NCI-H128 (cell line): ENCODE results near the gene HS2ST1.
A peak's percentile ranks its signal among the peaks of the same experiment; 100 is the strongest.
"Not testable (repeated sequence)": the region's sequence is repeated elsewhere in the genome, so short reads cannot be mapped to it uniquely, and the experiment has no call there.

ENCODE experiments used
- DNase-seq: peaks from one replicate; lab custom pipeline; 2025; ENCODE audit not compliant: unreplicated experiment; lab: John Stamatoyannopoulos, UW

Gene HS2ST1

DNA sequence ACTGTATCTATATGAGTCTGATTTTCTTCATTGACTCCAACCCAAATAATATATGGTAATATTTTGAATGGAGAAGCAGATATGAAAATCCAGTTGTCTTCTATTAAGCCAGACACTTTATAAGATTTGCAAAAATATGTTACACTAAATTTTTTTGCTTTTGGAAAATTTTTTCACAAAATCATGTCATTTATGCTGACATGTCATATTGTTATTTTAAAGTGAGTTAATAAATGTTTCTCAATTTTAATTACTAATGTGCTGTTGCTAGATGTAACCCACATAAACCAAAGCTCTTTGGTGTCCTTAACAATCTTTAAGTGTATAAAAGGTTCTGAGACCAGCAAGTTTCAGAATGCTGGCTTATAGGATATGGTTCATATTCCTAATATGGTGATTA, 142.5 kb downstream of the HS2ST1 start:
- no peak for DNase-seq

DNA sequence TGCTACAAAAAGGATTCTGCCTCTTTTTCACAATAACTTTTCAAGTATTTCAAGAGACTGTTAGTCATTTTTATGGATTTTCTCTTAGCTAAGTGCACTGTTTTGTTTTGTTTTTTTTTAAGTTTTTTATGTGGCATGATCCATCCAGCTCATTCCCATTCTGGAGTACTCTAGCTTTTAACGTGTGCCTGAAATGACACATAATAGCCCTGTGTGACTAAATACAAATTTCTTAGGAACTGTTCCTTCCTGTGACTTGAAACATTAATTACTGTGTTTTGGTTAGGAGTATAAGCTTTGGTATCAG, 143.9 kb downstream of the HS2ST1 start:
- DNase-seq: no peak

DNA sequence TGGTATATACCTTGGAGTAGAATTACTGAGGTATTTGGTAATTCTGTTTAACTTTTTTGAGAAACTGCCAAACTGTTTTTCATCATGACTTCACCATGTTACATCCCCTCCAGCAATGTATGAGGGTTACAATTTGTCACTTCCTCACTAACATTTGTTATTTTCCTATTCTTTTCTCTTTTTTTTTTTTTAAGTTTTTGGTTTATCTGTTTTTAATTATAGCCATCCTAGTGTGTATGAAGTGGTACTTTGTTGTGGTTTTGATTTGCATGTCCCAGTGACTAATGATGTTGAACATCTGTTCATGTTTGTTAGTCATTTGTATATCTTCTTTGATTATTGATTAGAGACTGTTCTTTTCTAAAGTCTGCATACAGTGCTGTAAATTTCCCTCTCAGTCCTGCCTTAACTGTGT, 147.3 kb downstream of the HS2ST1 start:
- DNase-seq: no peak

DNA sequence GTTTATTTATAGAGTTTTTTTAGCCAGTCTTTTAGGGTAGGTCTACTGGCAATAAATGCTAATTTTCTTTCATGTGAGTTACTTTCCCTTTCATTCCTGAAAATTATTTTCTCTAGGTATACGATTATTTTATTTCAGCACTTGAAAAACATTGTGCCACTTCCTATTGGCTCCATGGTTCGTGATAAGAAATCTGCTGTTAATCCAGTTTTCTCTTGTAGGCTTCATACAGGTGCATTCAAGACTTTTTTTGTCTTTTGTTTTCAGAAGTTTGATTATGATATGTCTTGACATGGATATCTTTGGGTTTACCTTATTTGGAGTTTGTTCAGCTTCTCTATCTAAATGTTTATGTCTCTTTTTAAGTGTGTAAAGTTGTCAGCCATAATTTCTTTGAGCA, 148.3 kb downstream of the HS2ST1 start:
- no peak for DNase-seq

DNA sequence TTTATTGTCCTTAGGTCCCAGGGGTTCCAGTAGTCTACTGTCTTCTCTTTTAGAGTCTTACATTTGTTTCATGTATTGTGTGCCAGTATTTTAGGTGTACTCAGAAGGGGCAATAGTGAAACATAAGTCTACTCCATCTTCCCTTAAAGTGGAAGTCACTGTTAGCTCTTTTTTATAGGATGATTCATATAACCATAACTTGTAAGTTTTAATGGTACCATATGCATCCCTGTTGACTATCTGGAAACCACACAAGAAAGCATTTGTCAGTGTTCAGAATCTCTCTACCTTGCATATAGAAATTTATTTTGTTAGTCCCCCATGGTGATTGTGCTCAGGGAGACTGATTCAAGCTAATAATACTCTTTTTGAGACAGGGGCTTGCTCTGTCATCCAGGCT, 149.9 kb downstream of the HS2ST1 start:
- no peak for DNase-seq

DNA sequence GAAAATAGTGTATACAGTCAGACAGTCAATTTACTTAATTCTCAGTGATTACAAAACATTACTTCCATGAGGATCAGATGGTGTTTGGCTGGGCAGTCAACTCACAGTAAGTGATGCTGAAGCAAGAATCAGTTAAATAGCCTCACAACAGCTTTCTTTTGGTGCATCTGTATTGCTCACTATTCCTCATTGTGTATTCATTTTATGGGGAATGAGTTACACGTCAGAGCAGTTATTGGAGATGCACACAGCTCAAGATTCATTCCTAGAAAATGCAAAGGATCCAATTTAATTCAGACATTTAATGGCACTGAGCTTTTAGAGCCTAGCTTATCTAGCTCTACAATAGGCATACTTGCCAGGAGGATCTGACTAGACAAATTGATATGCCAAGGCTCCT, 150.6 kb downstream of the HS2ST1 start:
- DNase-seq: no peak

DNA sequence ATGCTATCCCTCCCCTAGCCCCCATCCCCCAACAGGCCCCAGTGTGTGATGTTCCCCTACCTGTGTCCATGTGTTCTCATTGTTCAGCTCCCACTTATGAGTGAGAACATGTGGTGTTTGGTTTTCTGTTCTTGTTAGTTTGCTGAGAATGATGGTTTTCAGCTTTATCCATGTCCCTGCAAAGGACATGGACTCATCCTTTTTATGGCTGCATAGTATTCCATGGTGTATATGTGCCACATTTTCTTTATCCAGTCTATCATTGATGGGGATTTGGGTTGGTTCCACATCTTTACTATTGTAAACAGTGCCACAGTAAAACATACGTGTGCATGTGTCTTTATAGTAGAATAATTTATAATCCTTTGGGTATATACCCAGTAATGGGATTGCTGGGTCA, 152.3 kb downstream of the HS2ST1 start:
- DNase-seq: not testable (repeated sequence)

DNA sequence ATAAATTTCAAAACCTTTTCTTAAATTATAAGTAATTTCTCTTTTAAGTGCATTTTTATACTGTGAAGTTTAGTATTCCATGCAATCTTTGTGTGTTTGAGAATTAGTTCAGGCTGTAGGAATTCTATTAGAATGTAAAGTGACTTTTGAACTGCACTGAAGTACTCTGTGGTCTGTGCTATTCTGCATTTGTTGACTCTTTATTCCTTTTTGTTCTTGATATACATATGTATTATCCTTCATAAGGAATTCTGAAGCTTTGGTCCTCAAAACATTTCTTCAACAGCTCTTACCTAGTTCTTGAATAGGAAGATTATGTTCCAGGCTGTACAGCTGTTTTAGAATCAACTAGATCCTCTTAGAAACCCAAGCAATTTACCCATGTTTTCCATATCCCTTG, 158.0 kb downstream of the HS2ST1 start:
- no peak for DNase-seq

DNA sequence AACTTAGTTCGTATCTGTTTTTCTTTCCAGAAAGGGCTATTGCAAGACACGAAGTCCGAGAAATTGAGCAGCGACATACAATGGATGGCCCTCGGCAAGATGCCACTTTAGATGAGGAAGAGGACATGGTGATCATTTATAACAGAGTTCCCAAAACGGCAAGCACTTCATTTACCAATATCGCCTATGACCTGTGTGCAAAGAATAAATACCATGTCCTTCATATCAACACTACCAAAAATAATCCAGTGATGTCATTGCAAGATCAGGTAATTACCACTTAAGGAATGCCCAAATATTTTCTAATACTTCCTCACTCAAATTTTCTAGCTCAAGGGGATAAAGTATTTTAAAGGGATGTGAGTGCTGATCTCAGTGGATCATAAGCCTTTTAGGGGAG, 158.5 kb downstream of the HS2ST1 start:
- no peak for DNase-seq

DNA sequence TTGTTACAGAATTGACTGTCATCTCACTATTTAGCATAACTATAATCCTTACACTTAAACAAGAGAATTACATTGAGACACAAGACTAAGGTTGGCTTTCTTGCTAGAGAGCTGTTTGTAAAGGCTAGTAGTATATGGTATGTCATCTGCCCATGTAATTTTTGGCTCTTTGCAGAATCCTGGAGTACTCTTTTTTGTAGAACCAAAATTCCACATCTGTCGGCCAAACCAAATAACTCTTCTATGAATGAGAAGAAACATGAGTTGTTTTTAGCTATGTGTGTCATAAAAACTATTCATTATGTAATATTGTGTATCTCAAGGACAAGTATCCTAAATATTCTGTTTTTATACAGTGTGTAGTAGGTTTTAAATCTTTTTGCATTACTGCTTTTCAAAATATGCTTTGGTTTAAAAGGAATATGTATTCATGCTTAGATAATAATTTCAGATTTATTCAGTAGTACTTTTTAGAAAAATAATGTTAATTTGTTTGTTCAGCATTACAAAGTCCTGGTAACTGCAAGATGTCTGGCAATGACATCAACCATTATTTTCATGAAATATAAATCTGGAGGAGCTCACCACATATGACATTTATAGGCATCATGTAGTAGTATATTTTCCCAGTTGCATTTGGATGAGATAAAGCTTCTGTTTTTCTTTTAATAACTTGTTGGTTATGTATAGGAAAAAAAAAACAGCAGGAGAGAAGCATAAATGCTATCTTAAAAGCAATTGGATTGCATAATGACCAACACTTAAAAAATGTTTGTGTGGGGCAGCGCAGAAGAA, 159.8 kb downstream of the HS2ST1 start:
- DNase-seq: no peak

DNA sequence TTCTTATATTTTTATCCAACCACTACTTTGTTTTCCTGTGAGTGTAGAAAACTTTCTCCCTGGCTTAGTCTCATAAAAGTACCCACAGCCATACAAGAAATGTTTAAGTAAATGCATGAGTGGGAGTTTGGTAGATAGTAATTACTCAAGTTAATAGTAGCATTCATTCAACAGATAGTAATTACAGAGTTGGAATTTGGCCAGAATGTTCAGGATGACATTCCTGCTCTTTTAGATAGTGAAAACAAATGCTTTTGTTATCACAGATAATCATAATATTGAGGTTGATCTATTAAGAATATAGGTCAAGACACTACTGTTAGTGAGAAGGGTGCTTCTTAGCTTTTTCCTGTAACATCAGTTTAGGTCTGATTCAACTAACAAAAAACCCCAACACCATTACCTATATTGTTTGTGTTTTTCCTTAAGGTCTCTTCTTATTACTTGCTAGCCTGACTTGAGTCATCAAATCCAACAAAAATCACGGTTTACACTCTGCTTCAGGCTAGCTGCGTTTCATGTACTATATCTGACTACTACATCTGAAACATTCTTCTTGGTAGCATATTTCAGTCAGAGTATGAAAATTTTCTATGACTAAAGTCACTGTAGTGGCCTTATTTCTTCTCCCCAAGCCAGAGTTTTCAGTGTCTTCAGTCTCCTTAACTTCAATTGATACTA, 163.7 kb downstream of the HS2ST1 start:
- no peak for DNase-seq

DNA sequence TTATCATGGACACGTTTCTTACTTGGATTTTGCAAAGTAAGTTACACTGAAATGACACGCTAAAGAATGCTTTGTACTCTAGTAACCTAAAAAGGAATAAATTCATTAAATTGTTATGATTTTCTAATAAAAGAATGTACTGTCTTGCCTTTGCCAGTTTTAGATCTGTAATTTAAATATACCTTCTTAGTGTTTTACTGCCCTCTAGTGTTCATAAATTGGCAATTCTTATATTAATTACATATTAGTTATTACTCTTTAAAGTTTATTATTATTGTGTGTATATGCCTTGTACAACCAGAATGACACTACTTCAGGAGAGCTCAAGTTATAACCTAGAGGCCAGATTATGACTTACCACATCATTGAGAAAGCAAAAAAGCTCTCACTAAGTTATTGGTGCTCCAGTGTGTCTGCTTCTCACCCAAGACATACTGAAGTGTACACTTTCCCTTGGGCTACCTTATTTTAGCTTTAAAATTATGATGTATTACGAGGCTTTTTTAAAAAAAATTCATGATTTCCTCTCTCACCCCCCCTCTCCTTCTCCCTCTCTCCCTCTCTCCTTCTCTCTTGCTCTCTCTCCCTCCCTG, 169.9 kb downstream of the HS2ST1 start:
- no peak for DNase-seq

DNA sequence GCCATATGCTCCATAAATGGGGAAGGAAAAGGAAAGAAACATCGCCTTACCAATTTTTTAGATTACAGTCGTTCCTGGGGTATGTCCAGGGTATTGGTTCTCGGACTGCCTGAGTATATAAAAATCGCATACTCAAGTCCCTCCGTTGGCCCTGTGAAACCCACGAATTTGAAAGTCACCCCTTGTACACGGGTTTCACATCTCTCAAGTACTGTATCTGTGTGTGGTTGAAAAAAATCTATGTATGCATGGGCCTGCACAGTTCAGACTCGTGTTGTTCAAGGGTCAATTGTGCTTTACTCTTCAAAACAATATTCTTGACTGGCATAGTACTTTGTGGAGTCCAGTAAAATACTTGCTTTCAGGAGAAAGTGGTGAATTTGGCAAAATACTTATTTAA, 171.7 kb downstream of the HS2ST1 start:
- no peak for DNase-seq

DNA sequence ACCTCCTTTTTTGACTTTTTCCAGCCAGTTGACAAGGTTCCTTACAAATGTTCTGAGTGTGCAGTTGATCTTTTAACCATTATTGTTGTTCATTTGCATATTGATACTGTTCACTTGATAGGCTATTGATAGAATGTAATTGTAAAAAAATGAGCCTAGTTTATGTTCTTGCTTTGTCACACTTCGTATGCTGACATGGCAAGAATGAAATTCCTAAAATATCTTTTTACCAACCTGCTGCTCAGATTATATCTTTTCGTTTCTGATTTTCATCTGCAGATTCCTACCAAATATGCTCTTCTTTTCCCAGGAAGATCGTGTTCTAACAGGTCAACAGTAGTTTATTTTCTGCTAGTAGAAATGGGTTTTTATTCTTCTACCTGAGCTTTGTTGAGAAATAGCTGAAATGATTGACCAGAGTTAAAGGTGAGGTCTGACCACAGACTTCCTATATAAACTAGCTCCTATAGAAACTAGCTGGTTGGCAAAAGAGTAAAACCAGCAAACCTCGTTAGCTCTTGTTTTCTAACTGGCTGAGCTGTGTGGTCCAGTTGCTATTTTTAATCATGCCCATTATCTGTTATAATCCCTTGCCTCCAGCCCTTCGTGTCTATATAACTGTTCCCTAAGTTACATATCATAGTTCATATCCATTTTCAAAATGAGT, 174.8 kb downstream of the HS2ST1 start:
- DNase-seq: no peak

DNA sequence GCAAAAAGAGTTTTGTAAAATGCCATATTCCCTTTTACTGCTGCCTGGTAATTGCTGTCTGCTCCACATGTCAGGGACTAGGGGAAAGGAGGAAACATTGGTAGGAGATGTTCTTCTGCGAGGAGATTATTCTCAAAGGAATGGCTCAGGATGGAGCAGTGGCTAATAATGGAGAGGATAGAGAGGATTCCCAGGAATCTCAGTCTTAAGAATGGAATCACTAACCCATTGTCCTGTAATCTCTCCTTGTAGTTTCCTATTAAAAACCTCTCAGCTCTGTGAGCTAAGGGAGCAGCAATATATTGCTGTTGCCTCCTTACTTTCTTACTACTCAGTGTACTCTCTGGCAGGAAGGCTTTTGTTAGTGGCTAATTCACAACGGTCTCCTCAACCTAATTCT, 175.4 kb downstream of the HS2ST1 start:
- no peak for DNase-seq

DNA sequence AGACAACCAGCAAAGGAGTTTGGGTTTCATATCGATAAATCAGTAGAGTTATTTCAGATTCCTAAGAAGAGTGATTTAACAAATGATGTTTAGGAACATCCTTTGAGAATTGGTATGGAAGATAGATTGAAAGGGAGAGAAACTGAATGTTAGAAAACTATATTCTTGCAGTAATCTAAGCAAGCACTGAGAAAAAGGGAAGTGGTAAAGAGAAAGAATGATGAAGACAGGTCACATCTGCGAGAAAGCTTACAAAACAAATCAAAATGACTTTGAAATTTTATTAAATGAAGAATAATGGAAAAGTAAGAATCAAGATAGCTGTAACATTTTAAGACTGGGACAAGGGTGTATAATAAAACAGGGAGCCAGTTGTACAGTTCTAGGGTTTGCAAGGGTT, 177.0 kb downstream of the HS2ST1 start:
- DNase-seq: no peak

DNA sequence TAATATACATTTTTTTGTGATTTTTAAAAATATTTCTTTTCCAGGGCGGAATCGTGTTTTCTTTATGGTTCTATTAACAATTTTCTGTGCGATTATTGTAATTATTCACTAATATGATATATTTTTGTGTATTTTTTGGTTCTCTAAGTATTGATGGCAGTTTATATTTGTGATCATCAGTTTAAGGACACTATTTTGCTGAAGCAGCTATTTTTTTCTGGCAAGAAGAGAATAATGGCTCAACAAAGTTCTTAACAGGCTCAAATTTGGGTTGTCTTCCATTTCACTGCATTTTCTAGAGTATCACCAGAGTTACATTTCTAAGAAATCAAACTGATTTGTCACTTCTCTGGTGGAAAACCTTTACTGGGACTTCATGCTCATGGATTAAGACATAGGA, 178.4 kb downstream of the HS2ST1 start:
- DNase-seq: no peak

DNA sequence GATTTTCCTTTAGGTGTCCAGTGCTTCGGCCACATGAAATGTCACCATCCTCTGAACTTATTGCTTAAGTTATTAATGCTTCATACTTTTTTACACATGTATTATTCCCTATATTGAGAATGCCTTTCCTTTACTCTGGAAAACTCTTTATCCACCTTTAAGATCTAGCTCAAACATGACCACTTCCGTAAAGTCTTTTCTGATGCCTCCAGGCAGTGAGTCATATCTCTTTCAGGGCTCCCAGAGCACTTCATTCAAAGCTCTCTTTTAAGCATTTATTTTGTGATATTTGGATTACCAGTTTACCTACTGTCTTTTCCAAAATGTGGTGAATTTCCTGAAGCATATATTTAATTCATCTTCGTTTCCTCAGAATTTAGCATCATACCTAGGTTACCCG, 178.9 kb downstream of the HS2ST1 start:
- DNase-seq: no peak

DNA sequence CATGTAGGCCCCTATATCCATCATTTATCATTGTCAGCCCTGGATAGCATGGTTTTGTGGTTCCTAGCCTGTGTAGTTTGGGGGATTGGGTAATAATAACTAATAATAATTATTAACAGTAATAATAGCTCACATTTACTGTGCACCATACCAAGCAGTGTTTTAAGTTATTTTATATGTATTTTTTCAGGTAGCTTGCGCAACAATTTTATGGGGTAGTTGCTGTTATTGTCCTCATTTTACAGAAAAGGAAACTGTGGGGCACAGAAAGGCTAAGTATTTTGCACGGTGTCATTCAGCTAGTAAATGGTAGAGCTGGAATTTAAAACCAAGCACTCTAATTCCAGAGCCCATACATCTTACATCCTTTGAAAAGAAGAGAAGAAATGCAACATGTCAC, 179.8 kb downstream of the HS2ST1 start:
- no peak for DNase-seq

DNA sequence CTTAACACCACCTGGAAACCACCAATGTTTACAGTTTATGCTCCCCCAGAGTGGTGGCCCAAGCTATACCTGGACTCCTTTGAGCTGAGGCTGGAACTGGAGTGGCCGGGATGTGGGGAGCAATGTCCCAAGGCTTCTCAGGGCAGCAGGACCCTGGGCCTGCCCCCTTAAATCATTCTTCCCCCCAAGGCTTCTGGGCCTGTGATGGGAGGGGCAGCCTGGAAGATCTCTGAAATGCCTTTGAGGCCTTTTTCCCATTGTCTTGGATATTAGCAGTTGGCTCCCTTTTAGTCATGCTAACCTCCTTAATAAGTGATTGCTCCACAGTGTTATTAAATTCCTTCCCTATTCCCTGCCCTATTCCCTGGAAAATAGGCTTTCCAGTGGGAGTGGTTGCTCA, 185.8 kb downstream of the HS2ST1 start:
- DNase-seq: no peak

DNA sequence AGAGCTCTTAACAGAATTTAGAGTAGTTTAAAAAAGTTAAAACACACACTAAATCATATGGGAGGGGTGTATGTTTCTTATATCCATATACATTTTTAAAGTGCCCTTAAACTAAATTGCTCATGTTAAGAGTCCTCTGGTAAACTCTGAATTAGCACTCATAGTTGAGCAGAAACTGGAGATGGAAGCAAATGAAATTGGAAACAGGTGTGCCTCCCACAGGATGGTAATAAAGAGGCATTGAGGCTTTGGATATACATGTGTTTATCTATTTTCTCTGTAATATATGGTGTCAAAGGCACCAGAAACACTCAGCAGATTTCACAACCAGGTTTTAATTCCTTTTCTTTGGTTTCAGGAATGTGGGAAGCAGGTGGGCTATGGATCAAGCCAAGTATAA, 188.6 kb downstream of the HS2ST1 start:
- peak; percentile 19 for DNase-seq

DNA sequence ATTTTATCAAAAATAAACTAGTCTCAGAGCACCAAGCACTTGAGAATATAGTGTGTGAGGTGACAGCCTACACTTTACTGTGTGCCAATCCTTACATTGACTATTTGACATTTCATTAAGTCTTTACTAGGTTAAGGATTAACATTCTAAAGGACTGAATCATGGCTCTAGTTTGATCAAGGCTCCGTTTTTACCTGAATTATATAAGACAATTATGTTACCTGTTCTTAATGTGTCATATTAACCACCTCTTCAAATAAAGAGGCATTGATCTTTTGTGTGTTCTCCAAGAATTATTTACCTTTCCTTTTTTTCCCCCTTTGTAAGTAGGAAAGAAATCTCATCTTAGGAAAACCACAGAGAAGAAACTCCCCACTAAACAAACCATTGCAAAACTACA, 189.7 kb downstream of the HS2ST1 start:
- no peak for DNase-seq
